ENCODE data around the gene TXNDC2. TPM values are rescaled to one million over a fixed set of nuclear protein-coding genes. Genes with fewer than 3 reads are reported as not detected.

TXNDC2 gene
- total and polyA plus RNA-seq, 9 of the 15 experiments (the other 6 are each of a cell fraction or from before 2014, with no cell fraction given) = 1.2 to 4.9 (median 2.3) TPM

DNA sequence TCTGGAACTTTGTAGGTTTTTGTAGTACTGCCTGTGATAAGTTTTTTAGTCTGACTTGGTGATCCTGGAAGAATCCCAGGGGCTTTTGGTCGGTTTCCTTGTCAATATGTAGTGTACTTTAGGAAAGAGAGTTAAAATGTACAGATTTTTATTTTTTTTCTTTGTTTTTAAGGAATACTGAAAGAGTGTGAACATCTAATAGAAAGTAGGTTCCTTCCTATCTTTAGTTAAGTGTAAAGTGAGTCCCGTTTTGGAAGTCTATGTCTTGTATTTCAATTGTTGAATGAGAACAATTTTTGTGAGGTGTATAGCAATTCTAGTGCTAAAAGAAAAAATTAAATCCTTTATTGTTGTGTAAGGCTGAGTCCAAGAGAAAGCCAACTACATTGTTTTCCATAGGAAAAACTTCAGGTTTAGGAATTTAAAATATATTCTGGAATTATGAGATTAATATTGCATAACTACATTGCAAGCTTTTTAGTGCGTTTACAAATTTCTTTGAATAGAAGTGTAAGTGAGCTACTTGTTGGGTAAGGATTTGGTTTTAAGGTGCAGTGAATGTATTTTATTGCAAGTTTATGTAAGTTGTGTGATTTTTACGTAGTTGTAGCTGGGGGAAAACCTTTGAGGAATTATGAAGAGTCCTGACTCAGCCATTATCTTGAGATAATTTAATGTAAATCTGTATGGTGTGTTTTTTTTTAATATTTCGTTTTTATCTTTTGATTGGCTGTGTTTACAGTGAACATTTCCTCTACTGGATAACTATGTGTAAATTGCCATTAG, 29.7 kb downstream of the TXNDC2 start (continued):
- TF ChIP-seq, protein P1, sequence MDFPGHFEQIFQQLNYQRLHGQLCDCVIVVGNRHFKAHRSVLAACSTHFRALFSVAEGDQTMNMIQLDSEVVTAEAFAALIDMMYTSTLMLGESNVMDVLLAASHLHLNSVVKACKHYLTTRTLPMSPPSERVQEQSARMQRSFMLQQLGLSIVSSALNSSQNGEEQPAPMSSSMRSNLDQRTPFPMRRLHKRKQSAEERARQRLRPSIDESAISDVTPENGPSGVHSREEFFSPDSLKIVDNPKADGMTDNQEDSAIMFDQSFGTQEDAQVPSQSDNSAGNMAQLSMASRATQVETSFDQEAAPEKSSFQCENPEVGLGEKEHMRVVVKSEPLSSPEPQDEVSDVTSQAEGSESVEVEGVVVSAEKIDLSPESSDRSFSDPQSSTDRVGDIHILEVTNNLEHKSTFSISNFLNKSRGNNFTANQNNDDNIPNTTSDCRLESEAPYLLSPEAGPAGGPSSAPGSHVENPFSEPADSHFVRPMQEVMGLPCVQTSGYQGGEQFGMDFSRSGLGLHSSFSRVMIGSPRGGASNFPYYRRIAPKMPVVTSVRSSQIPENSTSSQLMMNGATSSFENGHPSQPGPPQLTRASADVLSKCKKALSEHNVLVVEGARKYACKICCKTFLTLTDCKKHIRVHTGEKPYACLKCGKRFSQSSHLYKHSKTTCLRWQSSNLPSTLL (IDR thresholded peaks at IDR 0.05) = no peak
- TF ChIP-seq, protein P2, sequence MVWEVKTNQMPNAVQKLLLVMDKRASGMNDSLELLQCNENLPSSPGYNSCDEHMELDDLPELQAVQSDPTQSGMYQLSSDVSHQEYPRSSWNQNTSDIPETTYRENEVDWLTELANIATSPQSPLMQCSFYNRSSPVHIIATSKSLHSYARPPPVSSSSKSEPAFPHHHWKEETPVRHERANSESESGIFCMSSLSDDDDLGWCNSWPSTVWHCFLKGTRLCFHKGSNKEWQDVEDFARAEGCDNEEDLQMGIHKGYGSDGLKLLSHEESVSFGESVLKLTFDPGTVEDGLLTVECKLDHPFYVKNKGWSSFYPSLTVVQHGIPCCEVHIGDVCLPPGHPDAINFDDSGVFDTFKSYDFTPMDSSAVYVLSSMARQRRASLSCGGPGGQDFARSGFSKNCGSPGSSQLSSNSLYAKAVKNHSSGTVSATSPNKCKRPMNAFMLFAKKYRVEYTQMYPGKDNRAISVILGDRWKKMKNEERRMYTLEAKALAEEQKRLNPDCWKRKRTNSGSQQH (CRISPR knock-in tag; IDR thresholded peaks at IDR 0.05) = no peak
- no peak for TF ChIP-seq ZNF436 (CRISPR knock-in tag; IDR thresholded peaks at IDR 0.05)
- TF ChIP-seq POLR2G (IDR thresholded peaks at IDR 0.05; ENCODE audit: low read depth, low read length) = no peak
- no peak for TF ChIP-seq POLR3G (IDR thresholded peaks at IDR 0.05; ENCODE audit: extremely low read depth, insufficient read length, insufficient replicate concordance)
- no peak for TF ChIP-seq MEF2D (tag; conservative IDR thresholded peaks at IDR 0.05; ENCODE audit: low read depth)
- peak; percentile 69 for TF ChIP-seq MEIS2 (IDR thresholded peaks at IDR 0.05; ENCODE audit: partially characterized antibody)
- no peak for TF ChIP-seq MCM3 (IDR thresholded peaks at IDR 0.05)
- TF ChIP-seq, protein P3, sequence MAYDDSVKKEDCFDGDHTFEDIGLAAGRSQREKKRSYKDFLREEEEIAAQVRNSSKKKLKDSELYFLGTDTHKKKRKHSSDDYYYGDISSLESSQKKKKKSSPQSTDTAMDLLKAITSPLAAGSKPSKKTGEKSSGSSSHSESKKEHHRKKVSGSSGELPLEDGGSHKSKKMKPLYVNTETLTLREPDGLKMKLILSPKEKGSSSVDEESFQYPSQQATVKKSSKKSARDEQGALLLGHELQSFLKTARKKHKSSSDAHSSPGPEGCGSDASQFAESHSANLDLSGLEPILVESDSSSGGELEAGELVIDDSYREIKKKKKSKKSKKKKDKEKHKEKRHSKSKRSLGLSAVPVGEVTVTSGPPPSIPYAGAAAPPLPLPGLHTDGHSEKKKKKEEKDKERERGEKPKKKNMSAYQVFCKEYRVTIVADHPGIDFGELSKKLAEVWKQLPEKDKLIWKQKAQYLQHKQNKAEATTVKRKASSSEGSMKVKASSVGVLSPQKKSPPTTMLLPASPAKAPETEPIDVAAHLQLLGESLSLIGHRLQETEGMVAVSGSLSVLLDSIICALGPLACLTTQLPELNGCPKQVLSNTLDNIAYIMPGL (CRISPR knock-in tag; IDR thresholded peaks at IDR 0.05) = no peak
- no peak for TF ChIP-seq TAF15 (IDR thresholded peaks at IDR 0.05; ENCODE audit: low read depth, low read length)
- TF ChIP-seq CREB1 (IDR thresholded peaks at IDR 0.05) = no peak
- no peak for TF ChIP-seq CREB1 (CRISPR knock-in tag; IDR thresholded peaks at IDR 0.05)
- no peak for TF ChIP-seq ZNF121 (CRISPR knock-in tag; conservative IDR thresholded peaks at IDR 0.05)
- no peak for TF ChIP-seq COPS2 (conservative IDR thresholded peaks at IDR 0.05)
- TF ChIP-seq CCNT2 (IDR thresholded peaks at IDR 0.05; ENCODE audit: borderline replicate concordance, extremely low read depth, insufficient read length, low read depth, low read length) = no peak
- TF ChIP-seq, protein P4, sequence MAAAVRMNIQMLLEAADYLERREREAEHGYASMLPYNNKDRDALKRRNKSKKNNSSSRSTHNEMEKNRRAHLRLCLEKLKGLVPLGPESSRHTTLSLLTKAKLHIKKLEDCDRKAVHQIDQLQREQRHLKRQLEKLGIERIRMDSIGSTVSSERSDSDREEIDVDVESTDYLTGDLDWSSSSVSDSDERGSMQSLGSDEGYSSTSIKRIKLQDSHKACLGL (CRISPR knock-in tag; IDR thresholded peaks at IDR 0.05; ENCODE audit: borderline replicate concordance, poor library complexity, severe bottlenecking) = no peak
- no peak for TF ChIP-seq CHD4 (IDR thresholded peaks at IDR 0.05; ENCODE audit: insufficient read depth, insufficient replicate concordance, low read depth, low read length, poor library complexity, severe bottlenecking)
- no peak for TF ChIP-seq ERF (CRISPR knock-in tag; IDR thresholded peaks at IDR 0.05)
- TF ChIP-seq ARNT (IDR thresholded peaks at IDR 0.05) = peak in 1 of 2 experiments; percentile 67; a peak in 1 of 4 replicates
- TF ChIP-seq XRCC4 (IDR thresholded peaks at IDR 0.05; ENCODE audit: extremely low read depth, insufficient read depth, insufficient read length) = no peak
- TF ChIP-seq ATF7 (IDR thresholded peaks at IDR 0.05) = no peak
- no peak for TF ChIP-seq ZNF133 (CRISPR knock-in tag; IDR thresholded peaks at IDR 0.05)
- no peak for TF ChIP-seq SPI1 (IDR thresholded peaks at IDR 0.05; ENCODE audit: borderline replicate concordance, low read depth, low read length)

Data from K562 (cell line).